ENCODE measurements around the gene PRDM16. TPM values are rescaled to one million over a fixed set of nuclear protein-coding genes. Genes with fewer than 3 reads are reported as not detected.
A peak's percentile ranks its signal among the peaks of the same experiment; 100 is the strongest.

The PRDM16 gene
- total RNA-seq, 4 donors from 2014 or later: 5.9 to 41.7 (median 11.2) TPM

DNA sequence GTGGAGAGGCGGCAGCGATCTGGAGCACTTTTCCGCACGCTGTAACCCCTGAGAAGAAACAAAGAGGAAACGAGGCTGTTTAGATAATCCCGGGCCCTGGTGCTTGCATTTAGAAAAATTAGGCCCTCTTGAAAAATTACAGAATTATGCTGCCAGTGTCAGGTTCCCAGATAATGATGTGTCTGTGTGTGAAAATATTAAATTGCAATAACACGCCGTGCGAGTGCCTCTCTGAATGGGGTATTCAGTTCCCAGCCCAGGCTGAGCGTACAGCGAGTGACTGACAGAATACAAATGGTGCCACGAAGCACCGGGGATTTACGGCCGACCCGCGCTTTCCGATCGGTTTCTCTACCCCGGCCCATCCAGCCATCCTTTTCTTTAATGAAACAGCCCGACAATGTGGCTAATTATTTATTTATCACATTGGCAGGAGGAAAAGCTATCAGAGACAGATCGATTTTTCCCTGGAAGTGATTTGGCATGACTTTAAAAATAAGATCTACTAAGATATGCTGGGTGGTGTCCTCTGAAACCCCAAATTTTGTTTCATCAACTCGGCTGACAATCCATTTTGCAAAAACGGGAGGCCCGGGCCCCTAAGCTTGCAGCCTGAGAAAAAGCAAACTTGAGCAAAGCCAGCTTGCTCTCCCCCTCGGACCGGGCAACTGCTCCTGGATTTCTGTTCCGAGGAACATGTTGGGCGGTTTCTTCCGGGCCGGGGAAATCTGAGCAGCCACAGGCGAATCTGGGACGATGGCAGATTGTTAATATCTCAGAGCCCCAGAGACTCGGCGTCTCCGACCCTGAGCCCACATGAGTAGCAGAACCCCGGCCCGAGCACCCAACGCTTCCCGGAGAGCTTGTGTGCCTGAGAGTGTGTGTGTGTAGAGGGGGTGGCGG is 11.3 kb downstream of the PRDM16 start:
- H3K27ac ChIP-seq: peak overlapping the region; percentile 41 to 97 (median 97)
- peak overlapping the region in 1 of 4 donors; percentile 19 for H3K4me3 ChIP-seq
- peaks cover 0 to 9% of the 10 kb centered on the region in 2 donors for H3K27me3 ChIP-seq
- DNase-seq (ENCODE audit: low spot score in 2 of 2): no peak
- no peaks in the 10 kb centered on the region for H3K36me3 ChIP-seq
- no peak for TF ChIP-seq EP300 (IDR thresholded peaks at IDR 0.05)
- WGBS, 2 donors: 56 to 61% methylated on average over 41 of the region's 41 CpGs
- no peaks in the 10 kb centered on the region for H3K9me3 ChIP-seq
- peaks cover 0 to 83% (median 10%) of the 10 kb centered on the region in 4 donors for H3K4me1 ChIP-seq

DNA sequence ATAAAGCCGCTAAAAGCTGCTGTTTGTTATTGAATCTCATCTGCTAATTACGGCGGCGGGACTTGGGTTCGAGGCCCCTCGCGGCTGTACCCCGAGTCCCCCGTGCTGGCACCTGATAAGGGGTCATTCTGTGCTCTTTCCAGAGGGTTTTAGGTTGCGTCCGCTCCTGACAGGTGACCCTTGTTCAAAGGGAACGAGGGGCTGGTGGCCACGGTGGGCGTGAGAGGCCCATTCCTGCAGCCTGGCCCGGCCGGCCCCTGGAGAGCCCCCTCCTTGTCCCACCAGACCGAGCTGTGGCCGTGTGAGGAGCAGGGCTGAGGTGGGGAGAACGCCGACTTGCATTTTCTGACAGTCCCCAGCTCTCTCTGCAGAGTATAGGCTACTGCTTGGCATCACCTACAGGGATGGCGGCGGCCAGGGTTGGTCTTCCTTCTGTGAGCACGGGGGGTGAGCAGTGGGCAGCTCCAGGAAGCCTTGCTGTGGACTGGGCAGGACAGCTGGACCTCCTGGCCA is 12.2 kb downstream of the PRDM16 start:
- peak overlapping the region in 3 of 4 donors; percentile 97 for H3K27ac ChIP-seq
- WGBS, 2 donors: 83 to 86% methylated on average over 21 to 22 of the region's 23 CpGs

DNA sequence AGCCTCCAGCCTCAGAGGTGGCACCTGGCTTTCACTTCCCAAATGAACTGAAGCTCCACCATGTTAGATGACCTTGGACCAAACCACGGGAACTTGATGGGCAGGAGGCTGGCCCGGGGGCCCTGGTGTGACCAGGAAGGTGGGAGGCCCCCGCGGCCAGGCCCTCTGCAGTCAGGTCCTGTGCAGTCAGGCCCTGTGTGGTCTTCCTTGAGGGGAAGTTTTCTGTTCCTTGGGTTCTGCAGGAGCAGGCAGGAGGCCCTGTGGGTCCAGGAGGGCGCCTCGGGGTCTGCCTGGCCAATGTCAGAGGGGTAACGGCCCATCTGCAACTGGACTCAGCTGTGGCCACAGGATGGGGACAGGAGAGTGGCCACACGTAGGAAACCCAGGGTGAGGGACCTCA is 13.0 kb downstream of the PRDM16 start:
- peaks cover 0 to 74% (median 8%) of the 10 kb centered on the region in 4 donors for H3K4me1 ChIP-seq
- H3K4me3 ChIP-seq: no peak overlapping the region
- no peaks in the 10 kb centered on the region for H3K36me3 ChIP-seq
- 78 to 85% methylated on average over 6 to 8 of the region's 8 CpGs for WGBS, 2 donors
- TF ChIP-seq EP300 (IDR thresholded peaks at IDR 0.05) (no peak), POLR2A (IDR thresholded peaks at IDR 0.05) (no peak)
- TF ChIP-seq, protein P1, sequence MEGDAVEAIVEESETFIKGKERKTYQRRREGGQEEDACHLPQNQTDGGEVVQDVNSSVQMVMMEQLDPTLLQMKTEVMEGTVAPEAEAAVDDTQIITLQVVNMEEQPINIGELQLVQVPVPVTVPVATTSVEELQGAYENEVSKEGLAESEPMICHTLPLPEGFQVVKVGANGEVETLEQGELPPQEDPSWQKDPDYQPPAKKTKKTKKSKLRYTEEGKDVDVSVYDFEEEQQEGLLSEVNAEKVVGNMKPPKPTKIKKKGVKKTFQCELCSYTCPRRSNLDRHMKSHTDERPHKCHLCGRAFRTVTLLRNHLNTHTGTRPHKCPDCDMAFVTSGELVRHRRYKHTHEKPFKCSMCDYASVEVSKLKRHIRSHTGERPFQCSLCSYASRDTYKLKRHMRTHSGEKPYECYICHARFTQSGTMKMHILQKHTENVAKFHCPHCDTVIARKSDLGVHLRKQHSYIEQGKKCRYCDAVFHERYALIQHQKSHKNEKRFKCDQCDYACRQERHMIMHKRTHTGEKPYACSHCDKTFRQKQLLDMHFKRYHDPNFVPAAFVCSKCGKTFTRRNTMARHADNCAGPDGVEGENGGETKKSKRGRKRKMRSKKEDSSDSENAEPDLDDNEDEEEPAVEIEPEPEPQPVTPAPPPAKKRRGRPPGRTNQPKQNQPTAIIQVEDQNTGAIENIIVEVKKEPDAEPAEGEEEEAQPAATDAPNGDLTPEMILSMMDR (IDR thresholded peaks at IDR 0.05): no peak
- H3K9me3 ChIP-seq: no peaks in the 10 kb centered on the region
- H3K27me3 ChIP-seq: peaks cover 0 to 3% of the 10 kb centered on the region in 2 donors
- H3K27ac ChIP-seq: peak overlapping the region in 3 of 4 donors; percentile 97
- DNase-seq (ENCODE audit: low spot score in 2 of 2): no peak

More for the DNA sequence above, 12.2 kb downstream of the PRDM16 start:
- Histone ChIP-seq H3K4me1 (peaks cover 0 to 76% (median 8%) of the 10 kb centered on the region in 4 donors), H3K36me3 (no peaks in the 10 kb centered on the region), H3K4me3 (no peak overlapping the region), H3K27me3 (peaks cover 0 to 3% of the 10 kb centered on the region in 2 donors), H3K9me3 (no peaks in the 10 kb centered on the region)
- no peak for TF ChIP-seq EP300 (IDR thresholded peaks at IDR 0.05)
- no peak for TF ChIP-seq POLR2A (IDR thresholded peaks at IDR 0.05)
- DNase-seq (ENCODE audit: low spot score in 2 of 2): no peak

DNA sequence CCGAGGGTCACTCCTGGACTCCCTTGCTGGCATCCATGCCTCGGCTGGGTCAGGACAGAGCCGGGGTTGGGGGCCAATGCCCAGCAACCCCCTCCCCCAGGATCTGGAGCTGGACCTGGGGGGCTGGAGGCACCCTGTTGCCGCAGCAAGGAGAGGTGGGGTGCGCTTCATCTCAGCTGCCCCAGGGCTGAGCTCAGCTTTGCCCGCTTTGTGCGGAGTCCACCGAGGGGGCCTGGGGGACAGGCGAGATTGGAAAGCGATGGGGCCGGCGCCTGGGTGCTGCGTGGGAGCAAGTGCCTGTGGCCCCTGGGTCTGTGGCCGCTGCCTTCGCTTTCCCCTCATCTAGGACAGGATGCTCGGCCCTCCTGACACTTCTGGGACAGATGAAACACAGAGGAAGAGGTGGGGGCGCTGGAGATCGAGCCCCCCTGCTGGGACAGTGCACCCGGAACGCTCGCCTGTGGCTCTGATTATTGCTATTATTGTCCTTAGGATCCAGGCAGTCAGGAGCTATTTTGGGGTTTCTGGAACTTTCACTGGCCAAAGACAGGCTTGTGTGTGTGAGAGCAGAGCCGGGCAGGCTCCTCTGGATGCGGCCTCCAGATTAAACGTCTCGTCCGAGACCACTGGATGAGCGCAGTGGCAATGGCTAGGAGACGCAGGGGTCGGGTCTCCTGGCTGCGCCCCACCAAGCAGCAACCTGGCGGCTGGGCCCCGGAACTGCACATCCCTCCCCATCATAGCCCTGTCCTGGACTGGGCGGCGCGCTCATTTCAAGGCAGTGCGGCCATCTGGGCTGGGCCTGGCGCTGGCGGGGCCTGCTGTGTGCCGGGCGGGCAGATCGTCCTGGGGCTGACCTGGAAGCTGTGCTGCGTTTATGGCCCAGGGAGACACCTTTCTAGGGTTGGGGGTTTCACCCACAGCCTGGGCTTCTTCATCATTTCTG is 13.8 kb downstream of the PRDM16 start:
- Histone ChIP-seq H3K36me3 (no peaks in the 10 kb centered on the region), H3K9me3 (no peaks in the 10 kb centered on the region), H3K27me3 (peaks cover 0 to 3% of the 10 kb centered on the region in 2 donors), H3K4me3 (no peak overlapping the region), H3K27ac (peak overlapping the region; percentile 3 to 97 (median 97)), H3K4me1 (peaks cover 0 to 73% (median 8%) of the 10 kb centered on the region in 4 donors)
- no peak for DNase-seq (ENCODE audit: low spot score in 2 of 2)
- TF ChIP-seq, protein P1 (IDR thresholded peaks at IDR 0.05): peak in 1 of 5 experiments; percentile 26
- TF ChIP-seq EP300 (IDR thresholded peaks at IDR 0.05) (no peak), POLR2A (IDR thresholded peaks at IDR 0.05) (peak in 1 of 2 donors; percentile 22)
- WGBS, 2 donors: 69 to 83% methylated on average over 31 to 33 of the region's 42 CpGs

DNA sequence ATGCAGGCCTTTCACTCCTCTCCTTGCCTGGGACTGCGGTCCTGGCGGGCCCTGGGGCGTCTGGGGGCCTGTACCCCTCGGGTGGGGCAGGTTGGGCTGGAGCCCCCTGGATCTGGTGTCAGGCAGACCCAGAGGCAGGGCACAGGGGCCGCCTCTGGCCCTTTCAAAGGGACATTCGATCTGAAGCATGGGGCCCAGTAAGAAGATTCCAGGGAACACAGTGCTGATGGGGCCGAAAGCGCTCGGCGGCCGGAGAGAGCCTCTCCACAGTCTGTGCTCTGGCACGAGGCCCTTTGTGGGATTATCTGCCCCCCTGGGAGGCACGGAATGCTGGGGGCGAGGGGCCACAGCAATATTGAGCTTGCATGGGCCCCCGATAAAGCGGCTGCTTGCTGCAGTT is 15.2 kb downstream of the PRDM16 start:
- peaks cover 0 to 66% (median 4%) of the 10 kb centered on the region in 4 donors for H3K4me1 ChIP-seq
- no peaks in the 10 kb centered on the region for H3K9me3 ChIP-seq
- DNase-seq (ENCODE audit: low spot score in 2 of 2): no peak
- H3K27ac ChIP-seq: peak overlapping the region; percentile 50 to 97 (median 97)
- TF ChIP-seq POLR2A (IDR thresholded peaks at IDR 0.05): no peak
- TF ChIP-seq EP300 (IDR thresholded peaks at IDR 0.05): no peak
- TF ChIP-seq, protein P1 (IDR thresholded peaks at IDR 0.05): no peak
- WGBS, 2 donors: 49 to 61% methylated on average over 11 to 12 of the region's 16 CpGs
- no peaks in the 10 kb centered on the region for H3K36me3 ChIP-seq
- no peak overlapping the region for H3K4me3 ChIP-seq
- no peaks in the 10 kb centered on the region for H3K27me3 ChIP-seq
